ENCODE data around the gene CRTC3.
"Not testable (repeated sequence)": the region's sequence is repeated elsewhere in the genome, so short reads cannot be mapped to it uniquely, and the experiment has no call there.

Gene CRTC3

GRCh38 chr15:90657520-90658172, 127.9 kb downstream of the CRTC3 start:
- DNase-seq, result peak; percentile 76

- no peak for DNase-seq
Observed at GRCh38 chr15:90659481-90659880, 129.8 kb downstream of the CRTC3 start.

DNA sequence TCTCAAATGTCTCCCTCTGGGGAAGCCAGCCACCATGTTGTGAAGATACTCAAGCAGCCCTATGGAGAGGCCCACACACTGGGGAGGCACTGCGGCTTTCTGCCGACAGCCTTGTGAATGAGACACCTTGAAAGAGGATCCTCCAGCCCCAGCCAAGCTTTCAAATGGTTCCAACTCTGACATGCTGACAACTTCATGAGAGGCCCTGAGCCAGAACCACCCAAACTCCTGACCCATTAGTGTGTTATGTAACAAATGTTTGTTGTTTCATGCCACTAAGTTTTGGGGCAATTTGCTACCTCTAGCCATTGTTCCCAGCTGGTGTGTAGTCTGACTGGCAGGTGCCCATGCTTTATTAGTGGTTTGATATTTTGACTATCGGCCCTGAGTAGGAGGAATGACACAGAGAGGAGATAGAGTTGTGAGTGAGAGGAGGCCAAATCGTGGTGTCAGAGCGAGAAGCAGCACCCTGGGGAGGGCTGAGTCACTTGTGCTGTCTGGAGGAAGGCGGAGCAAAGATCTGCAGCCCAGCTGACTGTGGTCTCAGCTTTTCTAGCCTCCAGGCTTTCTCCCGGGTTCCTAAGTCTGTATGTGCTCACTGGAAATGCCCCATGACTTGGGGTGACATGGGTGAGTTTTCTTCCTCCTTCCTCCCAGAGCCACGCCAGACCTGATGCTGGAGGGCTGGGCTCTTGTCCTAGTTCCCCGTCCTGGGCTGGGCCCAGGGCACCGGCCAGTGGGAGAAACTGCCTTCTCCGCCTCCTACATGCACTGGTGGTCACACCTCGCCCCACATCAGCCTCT, 130.7 kb downstream of the CRTC3 start:
- DNase-seq, result peak; percentile 84

- DNase-seq, result not testable (repeated sequence)
Observed at GRCh38 chr15:90660999-90661330, 131.2 kb downstream of the CRTC3 start.

DNA sequence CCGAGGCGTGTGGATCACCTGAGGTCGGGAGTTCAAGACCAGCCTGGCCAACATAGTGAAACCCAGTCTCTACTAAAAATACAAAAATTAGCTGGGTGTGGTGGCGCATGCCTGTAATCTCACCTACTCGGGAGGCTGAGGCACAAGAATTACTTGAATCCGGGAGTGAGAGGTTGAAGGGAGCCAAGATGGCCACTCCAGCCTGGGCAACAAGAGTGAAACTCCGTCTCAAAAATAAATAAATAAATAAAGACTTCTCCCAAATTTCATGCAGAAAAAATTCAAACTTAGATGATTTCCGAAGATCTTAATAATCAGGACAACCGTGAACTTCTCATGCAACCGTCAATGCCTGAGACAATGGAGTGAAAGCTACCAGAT, 134.3 kb downstream of the CRTC3 start:
- DNase-seq, result not testable (repeated sequence)

DNA sequence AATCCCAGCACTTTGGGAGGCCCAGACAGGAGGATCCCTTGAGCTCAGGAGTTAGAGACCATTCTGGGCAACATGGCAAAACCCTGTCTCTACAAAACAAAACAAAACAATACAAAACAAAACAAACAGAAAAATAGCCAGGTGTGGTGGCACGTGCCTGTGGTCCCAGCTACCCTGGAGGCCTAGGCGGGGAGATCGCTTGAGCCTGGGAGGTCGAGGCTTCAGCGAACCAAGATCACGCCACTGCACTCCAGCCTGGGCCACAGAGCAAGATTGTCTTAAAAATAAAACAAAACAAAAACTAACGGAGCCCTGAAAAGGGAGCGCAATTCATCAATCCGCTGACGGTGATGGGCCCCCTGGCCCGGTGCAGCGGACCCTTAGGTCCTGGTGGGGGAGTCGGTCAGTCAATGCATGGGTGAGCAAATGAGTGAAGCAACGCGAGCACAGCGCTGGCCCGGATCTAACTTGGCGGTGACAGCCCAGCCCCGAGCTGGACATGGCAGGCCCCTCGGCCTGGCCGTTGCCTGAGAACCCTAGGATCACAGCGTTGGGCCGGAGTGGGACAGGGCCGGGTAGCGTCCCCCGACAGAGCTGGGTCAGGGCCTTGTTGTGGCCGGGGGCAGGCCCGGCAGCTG, 135.0 kb downstream of the CRTC3 start:
- DNase-seq, result no peak

DNA sequence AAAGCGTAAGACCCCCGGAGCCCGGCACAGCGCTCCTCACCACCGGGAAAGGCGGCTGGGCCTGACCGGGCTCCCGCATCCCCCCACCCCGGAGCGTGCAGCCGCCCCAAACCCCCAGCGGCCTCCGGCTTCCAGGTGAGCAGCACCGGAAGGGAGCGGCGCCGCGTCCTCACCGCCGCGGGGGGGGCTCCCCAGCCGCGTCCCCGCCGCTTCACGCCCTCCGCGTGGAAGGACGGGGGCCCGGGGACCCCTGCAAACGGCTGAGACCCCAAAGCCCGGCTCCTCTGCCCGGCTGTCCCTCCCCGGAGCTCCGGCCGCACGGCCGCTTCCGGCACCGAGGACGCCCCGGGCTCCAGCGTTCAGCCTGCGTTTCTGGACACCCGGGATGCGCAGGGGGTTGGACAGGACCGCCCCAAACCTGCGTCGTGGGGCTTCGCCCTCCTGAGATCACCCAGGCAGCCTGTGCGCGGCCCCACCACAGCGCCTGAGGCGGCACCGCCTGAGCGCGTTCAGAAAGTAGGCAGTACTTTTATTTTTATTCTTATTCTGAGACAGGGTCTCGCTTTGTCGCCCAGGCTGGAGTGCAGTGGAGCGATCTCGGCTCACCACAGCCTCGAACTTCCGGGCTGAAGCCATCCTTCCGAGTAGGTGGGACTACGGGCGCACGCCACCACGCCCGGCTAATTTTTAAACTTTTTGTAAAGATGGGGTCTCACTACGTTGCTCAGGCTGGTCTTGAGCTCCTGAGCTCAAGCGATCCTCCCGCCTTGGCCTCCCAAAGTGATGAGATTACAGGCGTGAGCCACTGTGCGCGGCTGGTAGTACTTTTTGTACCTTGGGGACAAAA, 135.8 kb downstream of the CRTC3 start:
- DNase-seq, result peak; percentile 82

DNA sequence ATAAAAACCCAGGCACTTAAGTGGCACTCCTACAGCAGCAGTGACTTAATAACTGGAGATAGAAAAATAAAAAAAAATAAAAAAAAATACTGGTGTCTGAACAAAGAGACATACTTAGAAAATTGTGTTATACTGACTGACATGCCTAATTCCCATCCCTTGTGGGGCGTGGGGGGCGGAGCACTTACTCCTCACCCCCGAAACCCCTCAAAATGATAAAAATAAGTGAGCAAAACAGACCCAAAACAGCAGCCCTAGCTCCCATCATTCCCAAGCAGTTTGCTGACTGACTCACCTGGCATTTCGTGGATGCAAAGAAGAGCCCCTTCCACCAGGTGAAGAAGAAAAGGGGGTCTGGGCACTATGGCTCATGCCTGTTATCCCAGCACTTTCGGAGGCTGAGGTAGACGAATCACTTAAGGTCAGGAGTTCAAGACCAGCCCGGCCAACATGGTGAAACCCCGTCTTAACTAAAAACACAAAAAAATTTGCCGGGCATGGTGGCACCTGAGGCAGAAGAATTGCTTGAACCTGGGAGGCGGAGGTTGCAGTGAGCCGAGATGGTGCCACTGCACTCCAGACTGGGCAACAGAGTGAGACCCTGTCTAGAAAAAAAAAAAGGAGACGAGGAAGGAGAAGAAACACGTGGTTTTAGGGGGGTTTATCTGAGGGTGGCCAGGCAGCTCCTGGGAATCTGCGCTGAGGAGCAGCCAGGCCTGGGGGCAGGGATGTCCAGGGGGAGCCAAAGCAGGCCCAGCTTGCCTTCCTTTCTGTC, 136.6 kb downstream of the CRTC3 start:
- DNase-seq, result no peak

GRCh38 chr15:90667073-90667754, 137.5 kb downstream of the CRTC3 start:
- no peak for DNase-seq

- not testable (repeated sequence) for DNase-seq
Observed at GRCh38 chr15:90667755-90668345, 138.1 kb downstream of the CRTC3 start.

DNA sequence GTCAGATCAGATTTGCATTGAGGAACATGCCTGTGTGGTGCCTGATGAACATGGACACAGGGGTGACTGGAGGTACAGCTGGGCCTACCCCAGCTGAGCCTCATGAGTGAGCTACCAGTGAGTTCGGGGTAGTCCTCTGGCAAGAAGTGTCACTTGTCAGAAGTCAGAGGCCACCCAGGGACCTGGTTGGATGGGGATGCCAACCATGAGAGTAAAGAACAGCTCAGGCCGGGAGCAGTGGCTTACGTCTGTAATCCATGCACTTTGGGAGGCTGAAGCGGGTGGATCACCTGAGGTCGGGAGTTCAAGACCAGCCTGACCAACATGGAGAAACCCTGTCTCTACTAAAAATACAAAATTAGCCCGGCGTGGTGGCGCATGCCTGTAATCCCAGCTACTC, 140.9 kb downstream of the CRTC3 start:
- DNase-seq, result not testable (repeated sequence)

DNA sequence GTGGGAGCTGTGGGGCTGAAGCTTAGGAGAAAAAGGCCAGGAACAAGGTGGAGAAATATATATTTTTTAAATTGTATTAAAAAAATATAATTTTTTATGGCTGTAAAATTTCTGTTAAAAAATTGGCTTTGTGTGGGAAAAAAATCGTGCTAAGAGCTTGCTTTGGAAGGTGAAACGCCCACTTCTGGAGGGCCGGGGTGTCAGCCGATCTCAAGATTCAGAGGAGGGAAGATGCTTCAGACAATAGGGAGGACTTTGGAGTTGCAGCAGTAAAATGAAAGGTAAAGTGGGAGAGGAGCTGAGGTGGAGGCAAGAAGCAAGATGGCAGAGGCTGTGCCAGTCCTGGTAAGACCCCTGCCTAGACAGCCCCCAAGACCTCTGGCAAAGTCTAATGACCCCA, 141.5 kb downstream of the CRTC3 start:
- DNase-seq, result no peak

GRCh38 chr15:90673357-90673756, 143.6 kb downstream of the CRTC3 start:
- DNase-seq, result not testable (repeated sequence)

- no peak for DNase-seq
Observed at GRCh38 chr15:90674476-90674875, 144.8 kb downstream of the CRTC3 start.

DNA sequence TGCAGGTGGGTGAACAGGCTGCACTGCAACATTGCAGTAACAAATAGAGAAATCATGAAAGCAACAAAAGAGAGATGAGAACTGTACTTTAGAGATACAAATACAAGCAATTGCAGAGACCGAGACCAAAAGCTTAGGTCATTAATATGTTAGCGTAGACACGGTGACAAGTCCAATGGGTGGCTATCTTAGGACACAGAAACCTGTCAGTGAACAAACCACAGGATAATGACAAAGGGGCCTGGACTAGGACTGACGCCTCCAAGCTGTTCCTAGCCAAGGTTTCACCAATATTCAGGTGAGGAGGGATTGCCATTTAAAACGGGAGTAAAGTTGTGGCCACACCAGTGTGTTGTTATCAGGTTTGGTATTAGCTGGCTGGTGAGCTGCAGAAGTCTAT, 145.7 kb downstream of the CRTC3 start:
- DNase-seq, result no peak

- no peak for DNase-seq
Observed at GRCh38 chr15:90677807-90678790, 148.4 kb downstream of the CRTC3 start.

GRCh38 chr15:90679959-90680358, 150.2 kb downstream of the CRTC3 start:
- DNase-seq, result no peak

- no peak for DNase-seq
Observed at GRCh38 chr15:90680371-90680935, 150.7 kb downstream of the CRTC3 start.

DNA sequence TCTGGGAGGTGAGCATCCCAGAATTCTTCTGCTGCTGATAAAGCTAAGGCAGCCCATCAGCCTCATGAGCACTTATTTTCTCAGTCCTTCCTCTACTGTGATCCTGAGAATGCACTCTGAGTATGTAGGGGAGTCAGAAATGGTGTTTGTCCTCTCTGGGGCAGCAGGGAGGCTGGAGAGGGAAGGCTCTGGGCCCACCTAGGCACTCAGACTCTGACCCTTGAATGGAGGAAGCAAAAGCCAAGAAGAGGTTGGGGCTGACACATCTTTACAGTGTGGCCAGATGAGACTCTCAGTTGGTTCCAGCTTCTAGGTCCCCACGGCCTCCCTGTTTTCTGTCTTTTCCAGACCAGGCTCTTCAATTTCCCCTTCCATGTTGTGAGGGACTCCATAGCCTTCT, 151.3 kb downstream of the CRTC3 start:
- DNase-seq, result no peak

DNA sequence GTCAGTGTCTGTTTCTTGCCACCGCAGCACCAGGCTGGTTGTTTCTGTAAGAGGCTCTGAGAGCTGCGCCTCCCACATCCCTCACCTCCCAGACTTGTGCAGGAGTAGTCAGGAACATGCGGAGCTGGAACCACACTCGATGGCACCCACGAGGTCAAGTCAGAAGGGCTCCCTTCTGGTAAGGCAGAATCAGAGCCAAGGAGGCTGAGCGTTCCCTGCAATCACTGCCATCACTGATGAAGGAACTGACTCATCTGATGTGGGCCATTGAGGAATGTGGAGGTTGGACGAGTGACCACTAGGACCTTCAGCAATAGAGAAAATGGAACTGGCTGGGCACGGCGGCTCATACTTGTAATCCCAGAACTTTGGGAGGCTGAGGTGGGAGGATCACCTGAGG, 151.8 kb downstream of the CRTC3 start:
- no peak for DNase-seq
